Measurements from ENCODE around the gene MYO18B.

MYO18B gene

DNA sequence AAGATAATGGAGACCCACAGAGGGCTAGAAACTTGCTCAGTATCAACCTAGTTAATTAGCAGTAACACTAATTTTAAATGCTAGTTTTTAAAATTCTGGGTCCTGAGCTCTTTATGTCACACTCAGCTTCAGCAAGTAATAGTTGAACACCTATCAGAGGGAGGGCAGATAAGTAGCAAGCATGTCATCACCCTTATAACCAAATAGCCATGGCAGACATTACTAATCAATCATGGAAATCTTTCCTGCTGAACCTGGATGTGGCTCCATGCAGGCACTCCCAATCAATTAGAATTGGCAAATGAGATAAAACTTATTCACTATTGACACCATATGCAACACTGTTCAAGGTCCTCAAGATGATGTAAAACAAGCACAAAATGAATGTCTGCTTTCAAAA, 315.7 kb downstream of the MYO18B start:
- DNase-seq = no peak

DNA sequence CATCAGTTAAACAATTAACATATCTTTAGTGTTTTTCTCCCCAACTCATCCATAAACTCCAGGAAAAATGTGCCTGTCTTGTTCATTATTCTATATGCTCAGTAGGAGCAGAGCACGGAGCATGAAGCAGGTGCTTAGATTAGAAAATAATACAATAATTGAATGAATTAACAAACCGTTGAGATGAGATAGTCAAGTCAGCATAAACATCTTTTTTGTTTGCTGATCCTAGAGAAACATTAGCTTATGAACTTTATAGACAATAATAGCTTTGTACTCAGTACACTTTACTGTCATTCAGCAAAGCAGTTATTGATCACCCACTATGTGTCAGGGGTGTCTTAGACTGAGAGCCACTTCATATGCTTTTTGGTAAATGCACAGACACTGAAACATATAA, 322.1 kb downstream of the MYO18B start:
- DNase-seq = no peak

DNA sequence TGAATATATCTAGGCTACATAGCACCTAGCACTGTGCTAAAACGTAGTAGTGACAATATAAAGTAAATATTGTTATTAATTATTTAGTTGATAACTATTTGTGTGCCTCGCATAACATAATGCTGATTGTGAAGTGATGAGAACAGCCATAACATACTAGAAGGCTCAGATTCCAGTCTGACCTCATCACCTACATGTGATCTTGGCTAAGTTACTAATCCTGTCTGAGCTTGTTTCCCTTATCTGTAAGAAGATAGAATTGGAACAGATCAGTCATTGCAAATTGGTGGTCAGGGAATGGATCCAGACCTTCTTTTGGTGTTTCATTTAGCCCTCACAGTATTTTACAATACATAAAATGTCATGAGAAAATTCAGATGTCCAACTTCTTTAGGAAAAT, 323.9 kb downstream of the MYO18B start:
- DNase-seq = no peak

DNA sequence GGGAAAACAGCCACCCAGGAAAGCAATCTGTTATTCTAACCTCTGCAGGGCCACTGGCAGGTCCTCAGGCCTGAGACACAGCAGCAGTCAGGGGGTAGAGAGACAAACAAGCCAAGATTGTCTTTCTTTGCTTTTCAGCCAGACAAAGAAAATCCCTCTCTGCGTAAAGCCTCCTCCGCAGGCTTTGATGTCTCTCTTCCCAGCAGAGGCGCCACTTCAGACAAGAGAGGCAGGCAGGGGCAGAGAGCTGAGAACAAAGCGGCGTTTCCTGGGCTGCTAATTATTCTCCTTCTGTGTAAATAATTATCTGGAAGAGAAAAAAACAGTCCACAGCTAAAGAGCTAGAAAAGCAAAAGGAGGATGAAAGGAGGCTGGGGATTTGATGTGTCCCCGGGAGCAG, 324.5 kb downstream of the MYO18B start:
- DNase-seq = no peak

GRCh38 chr22:26068571-26068970, 326.6 kb downstream of the MYO18B start:
- no peak for DNase-seq

GRCh38 chr22:26072621-26073020, 330.6 kb downstream of the MYO18B start:
- no peak for DNase-seq

DNA sequence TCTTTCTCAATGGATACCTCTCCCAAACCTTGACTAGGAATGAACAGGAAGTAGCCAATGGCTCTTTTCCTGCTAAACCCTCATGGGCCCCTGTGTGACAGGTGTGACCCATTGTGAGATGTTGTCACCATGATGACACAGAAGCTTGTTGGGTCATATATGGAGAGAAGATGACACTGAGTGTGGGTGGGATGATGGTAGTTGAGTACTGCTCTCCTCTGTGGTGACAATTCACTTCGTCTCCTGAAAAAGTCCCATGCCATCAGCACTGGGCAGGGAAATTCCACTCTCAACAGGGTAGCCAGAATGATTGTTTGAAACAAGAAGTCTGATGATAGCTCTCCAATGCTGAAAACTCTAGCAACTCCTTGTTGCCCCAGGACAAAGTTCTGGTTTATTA, 333.3 kb downstream of the MYO18B start:
- DNase-seq = no peak

GRCh38 chr22:26079009-26079408, 337.0 kb downstream of the MYO18B start:
- no peak for DNase-seq

All from central memory CD4-positive, alpha-beta T cell (primary cell).